Measurements from ENCODE around the gene EEF1AKMT3.

EEF1AKMT3 gene

DNA sequence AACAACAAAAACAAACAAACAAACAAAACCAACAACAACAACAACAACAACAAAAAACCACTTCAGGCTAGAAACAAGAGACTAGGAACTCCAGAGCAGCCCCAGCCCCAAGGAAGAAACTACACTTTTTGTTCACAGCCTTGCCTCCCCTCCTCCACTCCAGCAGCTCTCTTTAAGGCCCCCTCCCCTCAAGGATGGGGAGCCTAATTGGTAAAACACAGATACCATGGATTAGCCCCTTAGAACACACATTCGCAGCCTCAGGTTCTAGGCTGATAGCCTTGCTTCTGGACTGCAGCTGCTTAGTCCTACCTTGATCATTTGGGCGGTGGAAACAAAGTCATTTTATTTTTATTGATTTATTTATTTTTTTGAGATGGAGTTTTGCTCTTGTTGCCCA, 58.0 kb downstream of the EEF1AKMT3 start:
- Histone ChIP-seq H3K9me2 (ENCODE audit: low read depth, low read length) (no peaks in the 10 kb centered on the region), H3K4me2 (ENCODE audit: low read length) (no peak overlapping the region), H3K27ac (ENCODE audit: low read depth, low read length, poor library complexity, severe bottlenecking) (no peak overlapping the region), H3K9ac (ENCODE audit: low read length) (no peak overlapping the region), H3K4me1 (ENCODE audit: insufficient read depth, low read length, severe bottlenecking) (peaks cover 1% of the 10 kb centered on the region), H2AFZ (ENCODE audit: low read length) (no peak overlapping the region), H3K4me3 (ENCODE audit: low read depth, low read length, poor library complexity, severe bottlenecking) (no peak overlapping the region), H3K79me2 (ENCODE audit: insufficient read depth, low read length) (no peaks in the 10 kb centered on the region), H3K27me3 (ENCODE audit: insufficient read depth, low read length) (no peaks in the 10 kb centered on the region), H3F3A (ENCODE audit: insufficient read depth, low read length) (no peaks in the 10 kb centered on the region), H3K36me3 (ENCODE audit: insufficient read depth, low read length) (peaks cover 21% of the 10 kb centered on the region; the same call in 1 of the 2 replicates), H4K20me1 (ENCODE audit: insufficient read depth, low read length) (no peaks in the 10 kb centered on the region), H3K9me3 (ENCODE audit: low read length) (no peaks in the 10 kb centered on the region)
- TF ChIP-seq, protein P1, sequence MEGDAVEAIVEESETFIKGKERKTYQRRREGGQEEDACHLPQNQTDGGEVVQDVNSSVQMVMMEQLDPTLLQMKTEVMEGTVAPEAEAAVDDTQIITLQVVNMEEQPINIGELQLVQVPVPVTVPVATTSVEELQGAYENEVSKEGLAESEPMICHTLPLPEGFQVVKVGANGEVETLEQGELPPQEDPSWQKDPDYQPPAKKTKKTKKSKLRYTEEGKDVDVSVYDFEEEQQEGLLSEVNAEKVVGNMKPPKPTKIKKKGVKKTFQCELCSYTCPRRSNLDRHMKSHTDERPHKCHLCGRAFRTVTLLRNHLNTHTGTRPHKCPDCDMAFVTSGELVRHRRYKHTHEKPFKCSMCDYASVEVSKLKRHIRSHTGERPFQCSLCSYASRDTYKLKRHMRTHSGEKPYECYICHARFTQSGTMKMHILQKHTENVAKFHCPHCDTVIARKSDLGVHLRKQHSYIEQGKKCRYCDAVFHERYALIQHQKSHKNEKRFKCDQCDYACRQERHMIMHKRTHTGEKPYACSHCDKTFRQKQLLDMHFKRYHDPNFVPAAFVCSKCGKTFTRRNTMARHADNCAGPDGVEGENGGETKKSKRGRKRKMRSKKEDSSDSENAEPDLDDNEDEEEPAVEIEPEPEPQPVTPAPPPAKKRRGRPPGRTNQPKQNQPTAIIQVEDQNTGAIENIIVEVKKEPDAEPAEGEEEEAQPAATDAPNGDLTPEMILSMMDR (IDR thresholded peaks at IDR 0.05; ENCODE audit: low read length) = no peak
- TF ChIP-seq EZH2 (IDR thresholded peaks at IDR 0.05; ENCODE audit: borderline replicate concordance, low read length) = no peak

Measured in OCI-LY1 (cell line).